GM18867 (cell line): ENCODE data around the gene TRAT1.
"Not testable (repeated sequence)": the region's sequence is repeated elsewhere in the genome, so short reads cannot be mapped to it uniquely, and the experiment has no call there.

ENCODE experiments used
- ATAC-seq: cut with Tn5 transposase; IDR thresholded peaks from one replicate; pipeline ENCODE4 v1.9.1; 2021; ENCODE audit warnings: mild to moderate bottlenecking, moderate library complexity; ENCODE audit not compliant: unreplicated experiment

Gene TRAT1

GRCh38 chr3:108822123-108822897 lies at the start of gene TRAT1:
Gene TRAT1 (plus strand): TSS chr3:108822786. CDS start chr3:108822928, 142 bp downstream.
- peak; percentile 43 for ATAC-seq

GRCh38 chr3:108775649-108776048 lies 46.9 kb upstream of the TRAT1 start:
- no peak for ATAC-seq

GRCh38 chr3:108779496-108779895 lies 43.1 kb upstream of the TRAT1 start:
- no peak for ATAC-seq

- ATAC-seq = no peak
Measured at GRCh38 chr3:108780235-108780634, 42.4 kb upstream of the TRAT1 start.

GRCh38 chr3:108791473-108791872 lies 31.1 kb upstream of the TRAT1 start:
- no peak for ATAC-seq

GRCh38 chr3:108804437-108804836 lies 18.1 kb upstream of the TRAT1 start:
- ATAC-seq = no peak

GRCh38 chr3:108804966-108805365 lies 17.6 kb upstream of the TRAT1 start:
- no peak for ATAC-seq

- peak; percentile 88 for ATAC-seq
Measured at GRCh38 chr3:108806316-108806715, 16.3 kb upstream of the TRAT1 start.

- peak; percentile 93 for ATAC-seq
Measured at GRCh38 chr3:108818404-108818803, 4.2 kb upstream of the TRAT1 start.

- no peak for ATAC-seq
Measured at GRCh38 chr3:108820586-108820985, 2.0 kb upstream of the TRAT1 start.

- no peak for ATAC-seq
Measured at GRCh38 chr3:108823227-108823626, 641 bp downstream of the TRAT1 start.

GRCh38 chr3:108823803-108824202 lies 1.2 kb downstream of the TRAT1 start:
- not testable (repeated sequence) for ATAC-seq

GRCh38 chr3:108826309-108827187 lies 4.0 kb downstream of the TRAT1 start:
- no peak for ATAC-seq

- no peak for ATAC-seq
Measured at GRCh38 chr3:108830381-108830780, 7.8 kb downstream of the TRAT1 start.

GRCh38 chr3:108830991-108831614 lies 8.5 kb downstream of the TRAT1 start:
- no peak for ATAC-seq

- no peak for ATAC-seq
Measured at GRCh38 chr3:108833611-108834010, 11.0 kb downstream of the TRAT1 start.

GRCh38 chr3:108834551-108834950 lies 12.0 kb downstream of the TRAT1 start:
- no peak for ATAC-seq

GRCh38 chr3:108835101-108835500 lies 12.5 kb downstream of the TRAT1 start:
- ATAC-seq = peak; percentile 95

GRCh38 chr3:108838436-108838835 lies 15.8 kb downstream of the TRAT1 start:
- no peak for ATAC-seq

- no peak for ATAC-seq
Measured at GRCh38 chr3:108845709-108846293, 23.2 kb downstream of the TRAT1 start.

- ATAC-seq = no peak
Measured at GRCh38 chr3:108847187-108847586, 24.6 kb downstream of the TRAT1 start.
